ENCODE results near the gene PARPBP.

- TF ChIP-seq CTCF (IDR thresholded peaks at IDR 0.05) = no peak
- TF ChIP-seq POLR2A (IDR thresholded peaks at IDR 0.05) = no peak
Measured at GRCh38 chr12:102232036-102232435, 112.1 kb downstream of the PARPBP start.
